ENCODE results near the gene SOX11. TPM values are rescaled to one million over a fixed set of nuclear protein-coding genes. Genes with fewer than 3 reads are reported as not detected.

Gene SOX11
- total RNA-seq, 3 donors from 2014 or later = 0.12 to 9.5 (median 0.14) TPM

GRCh38 chr2:5673145-5674025 is 18.8 kb upstream of the SOX11 start:
- intact Hi-C loops (cut with DNase I, micrococcal nuclease) = no loop called here
- Histone ChIP-seq H3K9me3 (no peaks in the 10 kb centered on the region), H3K4me1 (ENCODE audit: low read depth) (no peaks in the 10 kb centered on the region), H3K4me3 (no peak overlapping the region), H3K36me3 (ENCODE audit: low read depth) (no peaks in the 10 kb centered on the region)
- ATAC-seq (no peak), DNase-seq (no peak)
- no peak for TF ChIP-seq CTCF (IDR thresholded peaks at IDR 0.05)

GRCh38 chr2:5674026-5674340 is 18.2 kb upstream of the SOX11 start:
- Histone ChIP-seq H3K36me3 (ENCODE audit: low read depth) (no peaks in the 10 kb centered on the region), H3K4me1 (ENCODE audit: low read depth) (no peaks in the 10 kb centered on the region), H3K9me3 (no peaks in the 10 kb centered on the region), H3K4me3 (no peak overlapping the region)
- intact Hi-C loops (cut with DNase I, micrococcal nuclease) = no loop called here
- no peak for ATAC-seq
- TF ChIP-seq CTCF (IDR thresholded peaks at IDR 0.05) = no peak
- no peak for DNase-seq

GRCh38 chr2:5677133-5677532 is 15.1 kb upstream of the SOX11 start:
- no peak overlapping the region for H3K4me3 ChIP-seq
- DNase-seq = no peak
- peaks cover 4% of the 10 kb centered on the region for H3K9me3 ChIP-seq
- intact Hi-C loops (cut with DNase I, micrococcal nuclease) = no loop called here
- H3K36me3 ChIP-seq (ENCODE audit: low read depth) = no peaks in the 10 kb centered on the region
- no peak for TF ChIP-seq CTCF (IDR thresholded peaks at IDR 0.05)
- no peaks in the 10 kb centered on the region for H3K4me1 ChIP-seq (ENCODE audit: low read depth)
- ATAC-seq = no peak

GRCh38 chr2:5683471-5683870 is 8.7 kb upstream of the SOX11 start:
- intact Hi-C loops (cut with DNase I, micrococcal nuclease) = no loop called here
- Histone ChIP-seq H3K4me3 (no peak overlapping the region), H3K4me1 (ENCODE audit: low read depth) (no peaks in the 10 kb centered on the region), H3K9me3 (peaks cover 5% of the 10 kb centered on the region), H3K36me3 (ENCODE audit: low read depth) (no peaks in the 10 kb centered on the region)
- TF ChIP-seq CTCF (IDR thresholded peaks at IDR 0.05) = no peak
- DNase-seq (no peak), ATAC-seq (no peak)

GRCh38 chr2:5685225-5685624 is 7.0 kb upstream of the SOX11 start:
- intact Hi-C loops (cut with DNase I, micrococcal nuclease) = no loop called here
- Histone ChIP-seq H3K9me3 (peaks cover 5% of the 10 kb centered on the region), H3K4me1 (ENCODE audit: low read depth) (no peaks in the 10 kb centered on the region), H3K4me3 (no peak overlapping the region), H3K36me3 (ENCODE audit: low read depth) (no peaks in the 10 kb centered on the region)
- no peak for TF ChIP-seq CTCF (IDR thresholded peaks at IDR 0.05)
- ATAC-seq (no peak), DNase-seq (no peak)
